Measurements from ENCODE around the gene SCAMP4. TPM values are rescaled to one million over a fixed set of nuclear protein-coding genes. Genes with fewer than 3 reads are reported as not detected.
"Not testable (repeated sequence)": the region's sequence is repeated elsewhere in the genome, so short reads cannot be mapped to it uniquely, and the experiment has no call there.

SCAMP4 gene
- total RNA-seq, 1 donor from 2014 or later, result 71.8 TPM

DNA sequence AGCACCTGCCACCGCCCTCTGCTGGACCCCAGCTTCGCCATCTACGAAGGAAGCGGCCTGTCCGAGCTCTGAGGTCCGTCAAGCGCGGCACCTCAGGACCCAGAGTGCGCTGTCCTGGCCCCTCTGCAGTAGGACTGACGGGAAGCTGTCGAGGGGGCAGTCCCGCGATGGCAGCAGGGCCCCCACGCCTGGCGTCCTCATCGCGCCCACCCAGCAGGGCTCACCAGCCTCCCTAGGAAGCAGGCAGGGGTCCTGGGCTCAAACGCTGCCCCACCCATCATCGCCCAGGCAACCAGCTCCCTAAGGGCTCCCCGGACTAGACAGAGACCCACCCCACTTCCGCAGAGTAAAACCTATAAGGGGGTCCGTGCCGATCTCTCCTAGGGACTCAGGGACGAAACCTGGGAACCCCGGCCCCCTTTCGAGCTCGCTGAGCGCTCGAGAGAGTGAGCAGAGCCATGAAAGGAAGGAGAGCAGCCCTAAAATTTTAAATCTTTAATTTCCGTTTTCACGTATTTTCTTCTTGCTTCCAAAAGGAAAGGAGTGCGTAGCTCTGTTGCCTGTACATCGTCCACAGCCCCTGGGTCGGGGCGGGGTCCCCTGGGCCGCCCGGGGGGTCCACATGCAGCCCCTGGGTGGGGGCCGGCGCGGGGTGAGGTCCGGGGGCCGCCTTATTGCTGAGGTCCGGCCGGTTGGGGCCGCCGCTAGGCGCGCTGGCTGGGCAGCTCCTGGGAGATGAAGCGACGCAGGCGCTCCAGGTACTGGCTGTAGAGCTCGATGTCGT is 28.5 kb upstream of the SCAMP4 start:
- Mint-ChIP-seq H3K4me1 (ENCODE audit: unreplicated experiment) (peaks cover 16% of the 10 kb centered on the region), H3K27ac (ENCODE audit: unreplicated experiment) (peak overlapping the region; percentile 74), H3K4me3 (ENCODE audit: unreplicated experiment) (peak overlapping the region; percentile 90), H3K27me3 (ENCODE audit: unreplicated experiment) (peaks cover 27% of the 10 kb centered on the region)
- H3K9me3 Mint-ChIP-seq (ENCODE audit: unreplicated experiment); H3K36me3 Mint-ChIP-seq (ENCODE audit: low read depth, unreplicated experiment); DNase-seq (ENCODE audit: low spot score): not testable (repeated sequence)
- TF ChIP-seq, protein P1, sequence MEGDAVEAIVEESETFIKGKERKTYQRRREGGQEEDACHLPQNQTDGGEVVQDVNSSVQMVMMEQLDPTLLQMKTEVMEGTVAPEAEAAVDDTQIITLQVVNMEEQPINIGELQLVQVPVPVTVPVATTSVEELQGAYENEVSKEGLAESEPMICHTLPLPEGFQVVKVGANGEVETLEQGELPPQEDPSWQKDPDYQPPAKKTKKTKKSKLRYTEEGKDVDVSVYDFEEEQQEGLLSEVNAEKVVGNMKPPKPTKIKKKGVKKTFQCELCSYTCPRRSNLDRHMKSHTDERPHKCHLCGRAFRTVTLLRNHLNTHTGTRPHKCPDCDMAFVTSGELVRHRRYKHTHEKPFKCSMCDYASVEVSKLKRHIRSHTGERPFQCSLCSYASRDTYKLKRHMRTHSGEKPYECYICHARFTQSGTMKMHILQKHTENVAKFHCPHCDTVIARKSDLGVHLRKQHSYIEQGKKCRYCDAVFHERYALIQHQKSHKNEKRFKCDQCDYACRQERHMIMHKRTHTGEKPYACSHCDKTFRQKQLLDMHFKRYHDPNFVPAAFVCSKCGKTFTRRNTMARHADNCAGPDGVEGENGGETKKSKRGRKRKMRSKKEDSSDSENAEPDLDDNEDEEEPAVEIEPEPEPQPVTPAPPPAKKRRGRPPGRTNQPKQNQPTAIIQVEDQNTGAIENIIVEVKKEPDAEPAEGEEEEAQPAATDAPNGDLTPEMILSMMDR (IDR thresholded peaks at IDR 0.05; ENCODE audit: unreplicated experiment), result peak; percentile 5

DNA sequence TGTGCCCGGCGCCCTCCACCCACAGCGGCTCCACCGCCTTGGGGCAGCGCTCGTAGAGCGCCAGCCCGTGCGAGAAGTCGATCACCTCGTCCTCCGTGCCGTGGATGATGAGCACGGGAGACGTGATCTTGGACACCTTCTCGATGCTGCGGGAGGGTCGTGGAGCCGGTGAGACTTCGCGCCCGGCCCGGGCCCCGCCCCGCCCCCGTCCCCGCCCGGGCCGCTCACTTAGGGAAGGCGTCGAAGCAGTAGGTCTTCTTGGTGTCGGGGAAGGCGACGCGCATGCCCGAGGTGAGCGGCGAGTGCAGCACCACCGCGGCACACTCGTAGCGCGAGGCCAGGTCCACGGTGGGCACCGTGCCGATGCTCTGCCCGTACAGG is 27.9 kb upstream of the SCAMP4 start:
- not testable (repeated sequence) for H3K36me3 Mint-ChIP-seq (ENCODE audit: low read depth, unreplicated experiment); H3K4me3 Mint-ChIP-seq (ENCODE audit: unreplicated experiment); H3K9me3 Mint-ChIP-seq (ENCODE audit: unreplicated experiment); H3K27ac Mint-ChIP-seq (ENCODE audit: unreplicated experiment); DNase-seq (ENCODE audit: low spot score)
- peaks cover 16% of the 10 kb centered on the region for H3K4me1 Mint-ChIP-seq (ENCODE audit: unreplicated experiment)
- peaks cover 32% of the 10 kb centered on the region for H3K27me3 Mint-ChIP-seq (ENCODE audit: unreplicated experiment)

DNA sequence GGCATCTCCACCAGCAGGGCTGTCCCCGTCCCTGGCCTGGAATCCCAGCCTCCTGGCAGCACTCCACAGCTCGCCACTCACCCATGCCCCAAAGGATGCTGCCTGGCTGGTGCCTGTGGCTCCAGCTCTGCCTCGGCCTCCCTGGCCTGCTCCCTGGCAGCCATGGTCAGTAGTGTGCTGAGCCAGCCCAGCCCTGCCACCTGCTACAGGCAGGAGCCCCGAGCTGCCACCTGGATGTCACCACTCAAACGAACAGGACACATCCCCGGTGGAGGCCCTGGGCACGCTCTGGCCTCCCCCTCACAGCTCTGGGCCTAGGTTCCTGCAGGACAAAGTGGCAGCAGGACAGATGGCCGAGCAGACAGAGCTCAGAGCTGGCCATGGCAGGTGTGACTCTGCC is 26.6 kb upstream of the SCAMP4 start:
- not testable (repeated sequence) for H3K27ac Mint-ChIP-seq (ENCODE audit: unreplicated experiment); H3K9me3 Mint-ChIP-seq (ENCODE audit: unreplicated experiment); DNase-seq (ENCODE audit: low spot score); H3K4me3 Mint-ChIP-seq (ENCODE audit: unreplicated experiment)
- peaks cover 29% of the 10 kb centered on the region for H3K4me1 Mint-ChIP-seq (ENCODE audit: unreplicated experiment)
- peaks cover 41% of the 10 kb centered on the region for H3K27me3 Mint-ChIP-seq (ENCODE audit: unreplicated experiment)
- peaks cover 12% of the 10 kb centered on the region for H3K36me3 Mint-ChIP-seq (ENCODE audit: low read depth, unreplicated experiment)

DNA sequence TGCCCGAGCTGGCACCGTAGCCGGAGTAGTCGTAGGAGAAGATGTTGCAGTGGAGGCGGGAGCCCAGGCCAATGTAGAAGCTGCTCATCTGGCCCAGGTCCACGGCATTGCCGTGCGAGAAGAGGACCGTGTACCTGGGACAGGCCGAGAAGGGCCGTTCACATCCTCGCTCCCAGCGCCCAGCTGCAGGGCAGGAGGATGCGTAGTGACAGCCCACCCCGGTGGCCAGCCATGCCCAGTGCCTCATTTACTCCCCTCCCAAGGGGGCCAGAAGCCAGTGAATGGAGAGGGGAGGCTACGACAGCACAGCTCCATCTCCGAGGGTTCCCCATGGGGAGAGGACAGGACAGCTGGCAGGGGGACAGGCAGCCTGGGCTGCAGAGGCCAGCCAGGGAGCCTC is 25.2 kb upstream of the SCAMP4 start:
- Mint-ChIP-seq H3K27ac (ENCODE audit: unreplicated experiment) (peak overlapping the region; percentile 57), H3K27me3 (ENCODE audit: unreplicated experiment) (peaks cover 42% of the 10 kb centered on the region), H3K36me3 (ENCODE audit: low read depth, unreplicated experiment) (peaks cover 19% of the 10 kb centered on the region), H3K4me1 (ENCODE audit: unreplicated experiment) (peaks cover 30% of the 10 kb centered on the region)
- DNase-seq (ENCODE audit: low spot score); H3K4me3 Mint-ChIP-seq (ENCODE audit: unreplicated experiment); H3K9me3 Mint-ChIP-seq (ENCODE audit: unreplicated experiment): not testable (repeated sequence)

DNA sequence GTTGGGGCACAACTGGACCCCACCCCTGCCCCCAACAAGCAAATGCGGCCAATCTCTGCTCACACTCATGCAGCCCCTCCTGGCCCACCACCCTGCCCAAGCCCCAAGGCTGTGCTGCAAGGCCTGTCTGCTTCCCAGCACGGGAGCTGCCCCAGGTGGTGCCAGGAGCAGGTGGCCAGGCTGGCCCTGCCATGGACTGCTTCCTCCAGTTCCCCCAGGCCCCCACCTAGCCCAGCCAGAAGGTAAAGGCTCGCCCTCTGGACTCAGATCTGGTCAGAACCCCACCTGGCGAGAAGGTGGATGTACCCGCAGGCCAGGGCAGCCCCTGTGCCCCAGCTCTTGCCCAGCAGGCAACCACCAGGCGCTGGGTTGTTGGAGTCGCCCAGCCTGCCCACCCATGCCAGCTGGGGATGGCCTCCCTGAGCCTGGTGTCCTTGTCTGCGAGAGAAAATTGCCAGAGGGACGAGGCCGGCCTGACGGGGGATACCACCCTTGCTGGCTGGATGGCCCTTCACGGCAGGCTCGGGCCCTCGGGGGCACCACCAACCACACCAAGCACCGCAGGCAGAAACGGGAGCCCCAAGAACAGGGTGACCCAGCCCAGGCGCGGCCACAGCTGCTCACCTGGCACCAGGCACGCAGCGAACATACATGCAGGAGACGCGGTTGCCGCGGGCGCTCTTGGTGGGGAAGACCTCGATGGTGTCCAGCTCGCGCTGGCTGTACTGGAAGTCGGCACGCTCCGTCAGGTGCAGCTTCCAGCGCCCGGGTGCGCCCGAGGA is 24.4 kb upstream of the SCAMP4 start:
- H3K9me3 Mint-ChIP-seq (ENCODE audit: unreplicated experiment), result no peaks in the 10 kb centered on the region
- no peak overlapping the region for H3K4me3 Mint-ChIP-seq (ENCODE audit: unreplicated experiment)
- peaks cover 38% of the 10 kb centered on the region for H3K27me3 Mint-ChIP-seq (ENCODE audit: unreplicated experiment)
- DNase-seq (ENCODE audit: low spot score), result no peak
- H3K27ac Mint-ChIP-seq (ENCODE audit: unreplicated experiment), result peak overlapping the region; percentile 57
- H3K36me3 Mint-ChIP-seq (ENCODE audit: low read depth, unreplicated experiment), result peaks cover 19% of the 10 kb centered on the region
- TF ChIP-seq, protein P1 (IDR thresholded peaks at IDR 0.05; ENCODE audit: unreplicated experiment), result no peak
- H3K4me1 Mint-ChIP-seq (ENCODE audit: unreplicated experiment), result peaks cover 25% of the 10 kb centered on the region

DNA sequence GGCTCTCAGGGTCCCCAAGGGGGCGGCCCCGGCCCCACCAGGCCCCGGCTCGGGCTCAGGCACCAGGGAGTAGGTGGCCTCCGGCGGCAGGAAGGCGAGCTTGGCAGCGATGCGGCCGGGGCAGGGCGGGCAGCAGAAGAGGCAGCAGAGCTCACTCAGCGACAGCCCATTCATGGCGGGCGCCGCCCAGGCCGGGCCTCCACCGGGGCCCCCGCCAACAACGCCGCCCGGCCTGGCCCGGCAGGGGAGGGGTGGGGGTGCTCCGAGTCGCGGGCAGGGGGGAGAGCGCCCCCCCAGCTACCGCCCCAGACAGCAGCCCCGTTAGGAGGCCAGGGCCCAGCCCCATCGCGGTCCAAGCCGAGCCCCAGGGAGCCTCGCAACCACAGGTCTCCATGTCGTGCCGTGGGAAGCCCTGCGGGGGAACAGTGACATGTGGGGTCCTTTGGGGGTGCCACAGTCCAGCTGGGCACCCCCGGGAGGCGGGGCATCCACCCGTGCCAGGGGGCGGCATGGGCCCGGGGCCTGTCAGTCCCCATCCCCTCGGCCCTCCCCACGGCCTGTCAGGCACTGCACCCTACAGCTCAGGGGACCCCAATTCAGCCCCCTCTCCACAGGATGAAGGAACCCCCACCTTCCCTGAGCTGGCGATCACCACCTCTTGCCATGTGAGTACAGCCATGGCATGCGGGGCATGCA is 23.7 kb upstream of the SCAMP4 start:
- H3K4me3 Mint-ChIP-seq (ENCODE audit: unreplicated experiment), result peak overlapping the region; percentile 100
- peaks cover 25% of the 10 kb centered on the region for H3K4me1 Mint-ChIP-seq (ENCODE audit: unreplicated experiment)
- peaks cover 33% of the 10 kb centered on the region for H3K27me3 Mint-ChIP-seq (ENCODE audit: unreplicated experiment)
- H3K36me3 Mint-ChIP-seq (ENCODE audit: low read depth, unreplicated experiment), result peaks cover 19% of the 10 kb centered on the region
- not testable (repeated sequence) for DNase-seq (ENCODE audit: low spot score); H3K9me3 Mint-ChIP-seq (ENCODE audit: unreplicated experiment)
- peak overlapping the region; percentile 100 for H3K27ac Mint-ChIP-seq (ENCODE audit: unreplicated experiment)
